ENCODE results near the gene ITGB4. TPM values are rescaled to one million over a fixed set of nuclear protein-coding genes. Genes with fewer than 3 reads are reported as not detected.

The ITGB4 gene
- total RNA-seq, 2 experiments from 2014 or later, result 1.5 to 1.9 TPM

DNA sequence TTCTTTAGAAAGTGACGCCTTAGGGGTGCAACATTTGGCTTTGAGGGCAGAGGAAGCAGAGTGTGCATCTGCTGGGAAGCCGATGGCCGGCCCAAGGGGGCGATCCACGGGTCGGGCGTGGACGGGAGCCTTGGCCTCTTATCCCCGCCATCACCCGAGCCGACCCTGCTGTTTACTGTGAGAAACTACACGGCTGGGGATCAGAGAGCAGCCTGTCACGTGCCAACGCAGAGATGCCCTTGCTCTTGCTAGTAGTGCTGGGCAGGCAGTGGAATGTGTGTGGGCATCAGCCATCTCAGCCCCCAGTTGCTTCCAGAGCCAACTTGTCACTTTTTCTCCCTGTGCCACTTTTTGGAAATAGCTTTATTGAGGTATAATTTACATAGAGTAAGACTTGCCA lies 26.7 kb upstream of the ITGB4 start:
- POLR2A ChIA-PET, result no interaction called here
- CTCF ChIA-PET, result no interaction called here

- ChIA-PET POLR2A (no interaction called here), CTCF (no interaction called here)
These were observed 26.0 kb upstream of the ITGB4 start for GRCh38 chr17:75695141-75695829.

DNA sequence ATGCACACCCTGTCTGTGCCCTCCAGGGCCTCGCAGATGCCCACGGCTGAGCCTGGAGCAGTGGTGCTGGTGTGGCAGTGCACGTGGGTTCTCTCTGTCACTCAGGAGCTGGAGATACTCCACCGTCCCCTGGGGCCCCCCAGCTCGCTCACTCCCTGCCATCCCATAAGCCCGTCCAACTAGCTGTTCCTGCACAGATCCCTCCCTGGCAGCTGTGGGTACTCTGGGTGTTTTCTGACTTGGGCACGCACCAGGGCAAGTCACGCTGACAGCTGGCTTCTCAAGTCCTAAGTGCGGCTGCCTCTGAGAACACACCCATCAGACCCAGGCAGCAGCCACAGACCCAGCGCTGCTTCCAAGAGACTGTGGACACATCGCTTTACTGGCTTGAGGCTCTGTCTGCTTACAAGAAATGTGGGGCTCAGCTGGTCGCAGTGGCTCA lies 25.4 kb upstream of the ITGB4 start:
- ChIA-PET CTCF (no interaction called here), POLR2A (no interaction called here)

- POLR2A ChIA-PET, result interaction anchor here (0.5 kb wide), 1 partner anchor 50 kb away, joined by 8 read pairs; no protein-coding TSS in a partner anchor
- CTCF ChIA-PET, result interaction anchor here (1.2 kb wide), 1 partner anchor 52 kb away, joined by 6 read pairs; no protein-coding TSS in a partner anchor
These were observed 23.5 kb upstream of the ITGB4 start for GRCh38 chr17:75697651-75698291.

DNA sequence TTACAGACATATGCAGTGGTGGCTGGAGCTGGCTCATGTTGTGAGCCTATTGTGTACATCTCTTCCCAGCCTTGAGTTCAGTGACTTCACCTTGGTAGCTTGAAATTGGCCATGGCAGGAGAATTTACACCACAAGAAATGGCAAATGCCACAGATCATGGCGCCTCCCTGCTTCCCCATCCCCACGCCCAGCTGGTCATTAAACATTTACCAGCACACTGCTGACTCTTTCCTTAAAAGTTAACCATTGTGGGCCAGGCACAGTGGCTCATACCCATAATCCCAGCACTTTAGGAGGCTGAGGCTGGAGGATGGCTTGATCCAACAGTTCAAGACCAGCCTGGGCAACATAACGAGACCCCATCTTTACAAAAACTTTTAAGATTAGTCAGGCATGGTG lies 22.6 kb upstream of the ITGB4 start:
- ChIA-PET POLR2A (no interaction called here), CTCF (interaction anchor here (1.2 kb wide), 1 partner anchor 51 kb away, joined by 6 read pairs; no protein-coding TSS in a partner anchor)

- ChIA-PET CTCF (no interaction called here), POLR2A (no interaction called here)
These were observed 20.0 kb upstream of the ITGB4 start for GRCh38 chr17:75701288-75701687.

GRCh38 chr17:75703191-75703590 lies 18.1 kb upstream of the ITGB4 start:
- ChIA-PET POLR2A (no interaction called here), CTCF (interaction anchor here (0.6 to 0.9 kb wide), 3 partner anchors 45 to 921 kb away, joined by 3 to 4 read pairs (median 3); no protein-coding TSS in a partner anchor)

DNA sequence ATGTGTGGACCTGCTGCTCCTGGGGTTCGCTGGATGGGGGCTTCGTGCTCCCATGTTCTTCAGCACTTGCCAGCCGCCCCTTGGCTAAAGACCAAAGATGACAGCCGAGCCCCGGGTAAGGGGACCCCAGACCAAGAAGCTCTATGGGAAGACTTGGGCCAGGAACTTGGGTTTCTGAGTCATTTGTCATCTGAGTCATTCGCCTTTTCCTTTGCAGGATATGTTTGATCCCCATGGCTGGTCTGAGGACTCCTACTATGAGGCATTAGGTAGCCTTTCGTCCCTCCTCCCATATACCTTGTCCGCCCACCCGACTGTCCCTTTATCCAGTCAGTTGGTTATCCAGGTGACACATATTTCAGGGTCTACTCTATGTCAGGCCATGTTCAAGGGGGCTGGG lies 17.7 kb upstream of the ITGB4 start:
- ChIA-PET POLR2A (no interaction called here), CTCF (interaction anchor here (0.6 to 0.8 kb wide), 2 partner anchors 44 to 921 kb away, joined by 3 to 4 read pairs; no protein-coding TSS in a partner anchor)

GRCh38 chr17:75704963-75705875 lies 16.0 kb upstream of the ITGB4 start:
- CTCF ChIA-PET, result interaction anchor here (0.7 to 1.2 kb wide), 2 partner anchors 43 kb away, joined by 3 to 4 read pairs; no protein-coding TSS in a partner anchor
- POLR2A ChIA-PET, result no interaction called here

DNA sequence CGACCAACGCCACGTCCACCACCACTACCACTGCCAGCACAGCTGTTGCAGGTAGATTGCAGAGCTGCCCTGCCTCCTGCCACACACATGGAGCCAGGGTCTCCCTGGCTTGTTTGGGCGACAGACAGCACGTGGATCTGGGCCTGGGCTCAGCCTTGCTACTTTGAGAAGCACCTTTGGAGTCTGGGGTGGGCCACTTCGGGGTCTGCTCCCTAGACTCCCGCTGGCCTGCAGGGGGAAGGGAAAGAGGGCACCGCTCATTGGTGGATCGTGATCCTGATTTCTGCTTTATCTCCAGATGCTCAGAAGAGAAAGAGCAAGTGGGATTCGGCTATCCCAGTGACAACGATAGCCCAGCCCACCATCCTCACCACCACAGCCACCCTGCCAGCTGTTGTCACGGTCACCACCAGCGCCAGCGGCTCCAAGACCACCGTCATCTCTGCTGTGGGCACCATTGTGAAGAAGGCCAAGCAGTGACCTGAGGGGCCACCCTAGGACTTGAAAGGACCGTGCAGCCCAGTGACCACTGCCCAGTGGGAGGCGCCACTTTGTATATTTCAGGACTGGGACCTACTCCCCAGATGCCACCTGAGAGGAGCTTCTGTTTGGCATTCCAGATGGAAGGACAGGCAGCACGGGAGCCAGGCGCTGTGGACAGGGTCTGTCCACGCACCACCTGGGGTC lies 15.1 kb upstream of the ITGB4 start:
- ChIA-PET CTCF (interaction anchor here (0.7 to 1.6 kb wide), 2 partner anchors 42 to 44 kb away, joined by 3 to 4 read pairs; no protein-coding TSS in a partner anchor), POLR2A (no interaction called here)

DNA sequence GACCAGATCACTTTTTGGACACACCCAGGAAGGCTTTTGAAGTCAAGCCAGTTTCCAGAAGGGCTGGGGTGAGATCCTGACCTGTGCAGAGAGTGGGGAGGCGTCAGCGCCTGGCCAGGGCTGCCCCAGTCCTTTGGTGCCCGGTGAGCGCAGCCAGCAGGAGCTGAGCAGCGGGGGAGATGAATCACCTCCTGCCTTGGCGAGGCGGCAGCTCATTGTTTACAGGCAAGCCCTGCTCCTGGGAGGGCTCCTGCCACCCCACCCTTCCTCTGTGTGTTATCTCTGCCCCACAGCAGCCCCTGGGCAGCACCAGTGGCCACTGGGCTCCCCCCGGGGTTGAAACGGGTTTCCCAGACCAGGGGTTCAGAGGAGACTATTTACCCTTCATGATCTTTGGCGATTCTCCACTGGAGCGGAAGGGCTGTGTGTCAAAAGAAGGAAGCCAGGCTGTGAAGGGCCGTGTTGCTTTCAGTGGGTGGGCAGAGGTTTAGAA lies 14.1 kb upstream of the ITGB4 start:
- CTCF ChIA-PET, result interaction anchor here (1.6 kb wide), 1 partner anchor 43 kb away, joined by 4 read pairs; no protein-coding TSS in a partner anchor
- POLR2A ChIA-PET, result no interaction called here

DNA sequence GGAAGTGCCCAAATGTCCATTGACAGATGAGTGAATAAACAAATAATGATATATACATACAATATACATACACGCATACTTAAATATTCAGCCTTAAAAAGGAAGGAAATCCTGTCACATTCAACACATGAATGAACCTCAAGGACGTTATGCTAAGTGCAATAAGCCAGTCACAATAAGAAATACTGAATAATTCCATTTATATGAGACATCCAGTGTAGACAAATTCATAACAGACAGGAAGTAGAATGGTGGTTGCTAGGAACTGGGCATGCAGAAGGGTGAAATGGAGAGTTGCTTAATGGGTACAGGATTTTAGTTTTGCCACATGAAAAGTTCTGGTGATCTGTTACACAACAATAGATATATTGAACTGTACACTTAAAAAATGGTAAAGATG lies 8.8 kb upstream of the ITGB4 start:
- POLR2A ChIA-PET, result no interaction called here
- CTCF ChIA-PET, result no interaction called here

DNA sequence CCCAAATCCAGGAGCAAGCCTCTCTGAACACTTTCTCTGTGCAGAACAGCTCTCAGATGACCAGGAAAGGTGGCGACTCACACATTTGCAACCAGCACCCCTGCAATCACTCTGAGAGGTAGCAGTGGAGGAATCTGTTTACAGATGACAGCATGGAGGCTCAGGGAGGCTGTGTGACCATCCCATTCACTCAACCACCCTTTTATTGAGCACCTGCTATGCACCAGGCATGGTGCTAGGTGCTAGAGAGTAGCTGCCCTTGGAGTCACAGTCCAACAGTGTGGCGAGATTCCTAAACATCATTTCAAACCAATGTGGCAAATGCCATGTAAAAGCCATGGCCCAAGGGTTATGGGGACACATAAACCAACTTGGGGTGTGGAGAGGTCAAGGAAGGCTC lies 1.5 kb upstream of the ITGB4 start:
- POLR2A ChIA-PET, result no interaction called here
- CTCF ChIA-PET, result interaction anchor here (0.9 to 2.0 kb wide), 4 partner anchors 28 to 43 kb away, joined by 3 to 6 read pairs (median 5); no protein-coding TSS in a partner anchor

- POLR2A ChIA-PET, result interaction anchor here (0.5 kb wide), 1 partner anchor 134 kb away, joined by 4 read pairs; the partner anchor contains the start of gene WBP2
- CTCF ChIA-PET, result interaction anchor here (1.4 to 1.5 kb wide), 2 partner anchors 25 to 28 kb away, joined by 5 to 6 read pairs; no protein-coding TSS in a partner anchor
These were observed 278 bp downstream of the ITGB4 start for GRCh38 chr17:75721463-75722011.

DNA sequence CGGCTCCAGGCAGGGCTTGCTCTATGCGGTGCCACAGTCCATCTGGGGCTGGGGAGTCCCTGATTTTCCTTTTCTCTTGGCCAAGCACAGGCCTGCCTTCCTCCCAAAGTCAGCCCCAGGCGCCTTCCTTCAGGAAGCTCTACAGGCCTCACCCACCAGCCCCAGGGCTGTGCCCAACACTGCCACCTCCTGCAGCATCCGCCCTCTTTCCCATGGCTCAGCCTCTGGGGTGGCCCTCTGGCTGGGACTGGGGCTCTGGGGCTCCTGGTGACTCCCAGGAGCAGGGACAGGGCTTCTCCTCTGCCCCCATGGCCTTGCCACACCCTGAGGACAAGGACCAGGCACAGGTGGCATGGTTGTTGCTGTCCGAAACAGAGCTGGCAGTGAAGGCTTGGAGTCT lies 817 bp downstream of the ITGB4 start:
- POLR2A ChIA-PET, result no interaction called here
- CTCF ChIA-PET, result interaction anchor here (0.6 to 1.5 kb wide), 3 partner anchors 24 to 126 kb away, joined by 3 to 5 read pairs (median 5); no protein-coding TSS in a partner anchor

GRCh38 chr17:75722542-75723095 lies 1.4 kb downstream of the ITGB4 start:
- ChIA-PET CTCF (interaction anchor here (0.6 to 1.1 kb wide), 2 partner anchors 31 to 125 kb away, joined by 3 to 5 read pairs; no protein-coding TSS in a partner anchor), POLR2A (no interaction called here)

DNA sequence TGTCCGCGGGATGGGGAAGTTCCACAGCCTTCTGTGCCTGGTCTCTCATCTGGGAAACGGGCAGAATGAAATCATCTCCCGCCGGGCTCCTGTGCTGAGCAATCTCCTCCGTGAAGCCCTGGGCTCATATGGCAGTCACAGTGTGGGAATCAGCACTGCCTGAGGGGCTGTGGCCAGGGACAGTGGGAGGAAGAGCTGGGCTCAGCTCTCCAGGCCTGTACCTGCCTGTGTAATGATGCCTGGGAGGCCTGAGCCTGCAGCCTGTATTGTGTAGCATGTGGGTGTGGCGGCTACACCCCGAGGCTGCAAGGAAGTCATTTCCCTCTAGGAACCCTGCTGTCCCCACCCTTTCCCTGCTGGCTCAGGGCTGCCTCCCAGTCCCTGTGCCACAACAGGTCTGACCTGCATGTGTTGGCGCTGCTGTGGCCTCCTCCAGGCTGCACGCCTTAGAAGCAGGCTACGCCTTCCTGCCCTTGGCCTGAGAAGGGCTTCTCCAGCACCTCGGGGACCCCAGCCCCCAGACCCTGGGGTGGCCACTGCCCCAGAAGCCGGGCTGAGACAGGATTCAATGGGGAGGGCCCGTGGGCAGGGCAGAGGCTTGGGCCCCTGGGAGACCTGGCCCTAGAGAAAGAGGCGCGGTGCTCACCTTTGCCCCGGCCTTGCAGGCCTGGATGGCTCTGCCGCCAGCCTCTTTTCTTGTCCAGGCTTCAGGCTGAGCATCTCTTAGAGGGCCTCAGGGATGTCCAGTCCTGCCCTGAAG lies 2.1 kb downstream of the ITGB4 start:
- ChIA-PET POLR2A (no interaction called here), CTCF (interaction anchor here (0.8 to 1.1 kb wide), 2 partner anchors 30 to 90 kb away, joined by 3 to 5 read pairs; partner anchors contain the start of gene SMIM5)

Data from activated CD8-positive, alpha-beta memory T cell treated with anti-CD3 and anti-CD28 coated beads for 36 hours (primary cell).